ENCODE data around the gene SLC25A27. TPM values are rescaled to one million over a fixed set of nuclear protein-coding genes. Genes with fewer than 3 reads are reported as not detected.

SLC25A27 gene
- total RNA-seq, 4 donors from 2014 or later = 13.3 to 26.2 (median 21.3) TPM

GRCh38 chr6:46628498-46628897 is 24.3 kb upstream of the SLC25A27 start:
- Histone ChIP-seq H3K9me3 (no peaks in the 10 kb centered on the region), H3K4me1 (peaks cover 0 to 9% (median 3%) of the 10 kb centered on the region in 4 donors), H3K27ac (replicated peaks in 1 of 4) (no peak overlapping the region), H3K36me3 (peaks cover 0 to 5% (median under 1%) of the 10 kb centered on the region in 4 donors), H3K4me3 (no peak overlapping the region), H3K27me3 (no peaks in the 10 kb centered on the region)
- 27% methylated on average over 1 of the region's 1 CpG for WGBS
- no peak for TF ChIP-seq EP300 (IDR thresholded peaks at IDR 0.05)
- no peak for TF ChIP-seq POLR2A (IDR thresholded peaks at IDR 0.05; ENCODE audit: low read depth)
- TF ChIP-seq CTCF (IDR thresholded peaks at IDR 0.05) = no peak
- no peak for TF ChIP-seq POLR2AphosphoS5 (IDR thresholded peaks at IDR 0.05)
- no peak for DNase-seq (ENCODE audit: extremely low spot score)
- intact Hi-C loops (cut with DNase I) = loop anchor here (5.0 to 10.0 kb wide), 3 partner anchors 136 to 534 kb away; partner anchors contain the start of gene RCAN2

DNA sequence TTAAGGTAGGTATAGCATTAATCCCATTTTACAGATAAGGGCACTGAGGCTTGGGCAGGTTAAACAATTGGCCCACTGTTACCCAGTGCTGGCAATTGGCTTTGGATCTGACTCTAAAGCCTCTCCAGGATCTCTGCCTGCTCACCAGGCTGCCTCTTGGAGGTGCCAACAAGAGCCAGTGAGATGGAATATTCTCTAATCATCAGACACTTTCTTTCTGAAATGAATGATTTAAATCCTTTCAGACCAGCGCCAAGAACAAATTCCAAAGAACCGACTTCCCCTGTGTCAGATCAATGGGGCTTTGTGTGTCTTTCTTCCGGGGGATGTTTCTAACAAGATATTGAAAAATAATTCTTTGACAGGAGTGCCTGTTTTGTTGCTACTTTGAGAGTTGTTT is 23.8 kb upstream of the SLC25A27 start:
- H3K27me3 ChIP-seq = no peaks in the 10 kb centered on the region
- H3K36me3 ChIP-seq = peaks cover 0 to 3% (median 0%) of the 10 kb centered on the region in 4 donors
- no peak for DNase-seq (ENCODE audit: extremely low spot score)
- TF ChIP-seq CTCF (IDR thresholded peaks at IDR 0.05) = no peak
- TF ChIP-seq POLR2A (IDR thresholded peaks at IDR 0.05; ENCODE audit: low read depth) = no peak
- TF ChIP-seq EP300 (IDR thresholded peaks at IDR 0.05) = no peak
- no peak for TF ChIP-seq POLR2AphosphoS5 (IDR thresholded peaks at IDR 0.05)
- no peak overlapping the region for H3K4me3 ChIP-seq
- WGBS = 72% methylated on average over 3 of the region's 3 CpGs
- H3K27ac ChIP-seq (replicated peaks in 1 of 4) = no peak overlapping the region
- H3K9me3 ChIP-seq = no peaks in the 10 kb centered on the region
- intact Hi-C loops (cut with DNase I) = loop anchor here (5.0 to 10.0 kb wide), 3 partner anchors 137 to 534 kb away; partner anchors contain the start of gene RCAN2
- peaks cover 0 to 9% (median 3%) of the 10 kb centered on the region in 4 donors for H3K4me1 ChIP-seq

GRCh38 chr6:46629691-46630090 is 23.1 kb upstream of the SLC25A27 start:
- Histone ChIP-seq H3K27ac (replicated peaks in 1 of 4) (no peak overlapping the region), H3K36me3 (no peaks in the 10 kb centered on the region), H3K4me3 (no peak overlapping the region), H3K9me3 (no peaks in the 10 kb centered on the region), H3K27me3 (no peaks in the 10 kb centered on the region), H3K4me1 (peaks cover 0 to 9% (median 3%) of the 10 kb centered on the region in 4 donors)
- intact Hi-C loops (cut with DNase I) = loop anchor here (5.0 to 10.0 kb wide), 3 partner anchors 137 to 535 kb away; partner anchors contain the start of gene RCAN2
- WGBS = 88% methylated on average over 7 of the region's 7 CpGs
- no peak for DNase-seq (ENCODE audit: extremely low spot score)
- TF ChIP-seq EP300 (IDR thresholded peaks at IDR 0.05) = no peak
- no peak for TF ChIP-seq CTCF (IDR thresholded peaks at IDR 0.05)
- no peak for TF ChIP-seq POLR2A (IDR thresholded peaks at IDR 0.05; ENCODE audit: low read depth)
- no peak for TF ChIP-seq POLR2AphosphoS5 (IDR thresholded peaks at IDR 0.05)

- intact Hi-C loops (cut with DNase I) = no loop called here
- no peaks in the 10 kb centered on the region for H3K27me3 ChIP-seq
- no peaks in the 10 kb centered on the region for H3K36me3 ChIP-seq
- no peaks in the 10 kb centered on the region for H3K9me3 ChIP-seq
- DNase-seq (ENCODE audit: extremely low spot score) = no peak
- peaks cover 0 to 15% (median 5%) of the 10 kb centered on the region in 4 donors for H3K4me1 ChIP-seq
- 98% methylated on average over 1 of the region's 1 CpG for WGBS
- H3K27ac ChIP-seq (replicated peaks in 1 of 4) = no peak overlapping the region
- no peak for TF ChIP-seq EP300 (IDR thresholded peaks at IDR 0.05)
- no peak for TF ChIP-seq POLR2A (IDR thresholded peaks at IDR 0.05; ENCODE audit: low read depth)
- TF ChIP-seq CTCF (IDR thresholded peaks at IDR 0.05) = no peak
- TF ChIP-seq POLR2AphosphoS5 (IDR thresholded peaks at IDR 0.05) = no peak
- no peak overlapping the region for H3K4me3 ChIP-seq
Observed at GRCh38 chr6:46632053-46632452, 20.7 kb upstream of the SLC25A27 start.

DNA sequence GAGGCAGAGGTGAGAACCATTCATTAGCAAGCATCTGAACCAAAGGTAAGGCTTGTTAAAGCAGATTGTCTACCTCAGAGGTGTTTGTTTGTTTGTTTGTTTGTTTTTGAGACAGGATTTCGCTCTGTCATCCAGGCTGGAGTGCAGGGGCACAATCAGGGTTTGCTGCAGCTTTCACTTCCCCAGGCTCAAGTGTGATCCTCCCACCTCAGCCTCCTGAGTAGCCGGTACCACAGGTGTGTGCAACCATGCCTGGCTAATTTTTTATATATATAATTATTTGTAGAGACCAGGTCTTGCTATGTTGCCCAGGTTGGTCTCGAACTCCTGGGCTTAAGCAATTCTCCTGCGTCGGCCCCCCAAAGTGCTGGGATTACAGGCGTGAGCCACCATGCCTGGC is 17.3 kb upstream of the SLC25A27 start:
- TF ChIP-seq EP300 (IDR thresholded peaks at IDR 0.05) (no peak), CTCF (IDR thresholded peaks at IDR 0.05) (no peak), POLR2A (IDR thresholded peaks at IDR 0.05; ENCODE audit: low read depth) (no peak), POLR2AphosphoS5 (IDR thresholded peaks at IDR 0.05) (no peak)
- H3K27ac ChIP-seq (replicated peaks in 1 of 4) = no peak overlapping the region
- no peak for DNase-seq (ENCODE audit: extremely low spot score)
- peaks cover 0 to 18% (median 12%) of the 10 kb centered on the region in 4 donors for H3K4me1 ChIP-seq
- intact Hi-C loops (cut with DNase I) = no loop called here
- no peak overlapping the region for H3K4me3 ChIP-seq
- H3K9me3 ChIP-seq = no peaks in the 10 kb centered on the region
- no peaks in the 10 kb centered on the region for H3K36me3 ChIP-seq
- H3K27me3 ChIP-seq = no peaks in the 10 kb centered on the region
- 93% methylated on average over 6 of the region's 6 CpGs for WGBS
